Neural cell (in vitro differentiated cells): ENCODE results near the gene CTNNBL1. TPM values are rescaled to one million over a fixed set of nuclear protein-coding genes. Genes with fewer than 3 reads are reported as not detected.

Experiments used
- H2AFZ ChIP-seq: fragments of 200-600, 300-800 bp; sonication (generic), shearing (Covaris generic); 2 replicates; pipeline ENCODE4 v1.6.0; 2014; ENCODE audit warnings: low read depth, mild to moderate bottlenecking, antibody characterized with exemption, low read length, moderate library complexity
- H3F3A ChIP-seq: fragments of 200-600 bp; shearing (Covaris generic); 2 replicates; pipeline ENCODE4 v1.6.1; 2016; ENCODE audit warnings: mild to moderate bottlenecking, moderate library complexity, mixed read lengths, antibody characterized with exemption, low read length; ENCODE audit not compliant: insufficient read depth, poor library complexity, severe bottlenecking
- H3K27ac ChIP-seq: fragments of 200-600, 300-800 bp; sonication (generic), shearing (Covaris generic); 2 replicates; pipeline ENCODE4 v1.5.1; 2014; ENCODE audit warnings: mild to moderate bottlenecking, low read length, moderate library complexity
- H3K27me3 ChIP-seq: fragments of 300-800, 200-600 bp; sonication (generic), shearing (Covaris generic); 2 replicates; pipeline ENCODE4 v1.6.0; 2014; ENCODE audit warnings: mild to moderate bottlenecking, low read depth, low read length, moderate library complexity; ENCODE audit not compliant: insufficient read depth
- H3K36me3 ChIP-seq: fragments of 300-800, 200-600 bp; sonication (generic), shearing (Covaris generic); 2 replicates; pipeline ENCODE4 v1.5.1; 2014; ENCODE audit warnings: mild to moderate bottlenecking, antibody characterized with exemption, low read length, moderate library complexity; ENCODE audit not compliant: insufficient read depth
- H3K4me2 ChIP-seq: fragments of 300-800, 200-600 bp; sonication (generic), shearing (Covaris generic); 2 replicates; pipeline ENCODE4 v1.6.0; 2014; ENCODE audit warnings: mild to moderate bottlenecking, low read length
- H3K4me3 ChIP-seq: fragments of 300-800, 200-600 bp; sonication (generic), shearing (Covaris generic); 2 replicates; pipeline ENCODE4 v1.5.1; 2014; ENCODE audit warnings: mild to moderate bottlenecking, low read length, moderate library complexity
- H3K79me2 ChIP-seq: fragments of 200-600 bp; shearing (Covaris generic); replicated peaks from 2 replicates; pipeline ENCODE4 v1.6.0; 2014; ENCODE audit warnings: mild to moderate bottlenecking, low read length, moderate library complexity; ENCODE audit not compliant: insufficient read depth
- H3K9ac ChIP-seq: fragments of 300-800, 200-600 bp; sonication (generic), shearing (Covaris generic); 2 replicates; pipeline ENCODE4 v1.6.1; 2016; ENCODE audit warnings: mild to moderate bottlenecking, low read length, mixed read lengths
- H3K9me2 ChIP-seq: fragments of 200-600 bp; shearing (Covaris generic); 2 replicates; pipeline ENCODE4 v1.6.1; 2016; ENCODE audit warnings: mild to moderate bottlenecking, low read length, mixed read lengths; ENCODE audit not compliant: insufficient read depth
- H3K9me3 ChIP-seq: fragments of 200-600, 300-800 bp; sonication (generic), shearing (Covaris generic); 2 replicates; pipeline ENCODE4 v1.6.1; 2016; ENCODE audit warnings: mild to moderate bottlenecking, mixed run types, low read length, moderate library complexity, mixed read lengths
- H4K20me1 ChIP-seq: fragments of 200-600 bp; shearing (Covaris generic); 2 replicates; pipeline ENCODE4 v1.6.1; 2016; ENCODE audit warnings: mild to moderate bottlenecking, mixed run types; ENCODE audit not compliant: insufficient read depth
- EP300 ChIP-seq: fragments of 450-650 bp; conservative IDR thresholded peaks from 2 replicates; pipeline ENCODE4 v1.6.1; 2014; ENCODE audit warnings: antibody characterized with exemption, mild to moderate bottlenecking, moderate library complexity; ENCODE audit not compliant: poor library complexity, severe bottlenecking
- EZH2 ChIP-seq: fragments of 200-600, 300-800 bp; shearing (Covaris generic), sonication (generic); IDR thresholded peaks from 2 replicates; pipeline ENCODE4 v1.6.1; 2014; ENCODE audit warnings: antibody characterized with exemption, low read length, borderline replicate concordance, mild to moderate bottlenecking; ENCODE audit not compliant: insufficient read depth, poor library complexity, severe bottlenecking
- MXI1 ChIP-seq: fragments of 450-650 bp; conservative IDR thresholded peaks from 2 replicates; pipeline ENCODE4 v1.6.1; 2014; ENCODE audit warnings: antibody characterized with exemption, mild to moderate bottlenecking; ENCODE audit not compliant: poor library complexity, severe bottlenecking
- POLR2AphosphoS5 ChIP-seq: IDR thresholded peaks from 2 replicates; pipeline ENCODE4 v1.6.1; 2012
- RAD21 ChIP-seq: fragments of 450-650 bp; conservative IDR thresholded peaks from 2 replicates; pipeline ENCODE4 v1.6.1; 2014; ENCODE audit warnings: antibody characterized with exemption, mild to moderate bottlenecking, moderate library complexity
- SMC3 ChIP-seq: fragments of 450-650 bp; conservative IDR thresholded peaks from 2 replicates; pipeline ENCODE4 v1.6.1; 2014; ENCODE audit warnings: antibody characterized with exemption, mild to moderate bottlenecking, moderate library complexity; ENCODE audit not compliant: poor library complexity
- TAF1 ChIP-seq: IDR thresholded peaks from 2 replicates; pipeline ENCODE4 v1.6.1; 2012; ENCODE audit warnings: low read depth
- polyA plus RNA-seq: library from polyadenylated mRNA; depleted of rRNA; stranded (reverse); fragments of >200 nt; gene quantifications from 2 replicates; pipeline ENCODE4 v1.2.3, GENCODE V29; 2014
- TF ChIP-seq, protein P1 (sequence below): fragments of 450-650 bp; IDR thresholded peaks from 2 replicates; pipeline ENCODE4 v1.5.1; 2014; ENCODE audit warnings: antibody characterized with exemption, mild to moderate bottlenecking, moderate library complexity; ENCODE audit not compliant: poor library complexity, severe bottlenecking
- TF ChIP-seq, protein P2 (sequence below): IDR thresholded peaks from 2 replicates; pipeline ENCODE4 v1.6.1; 2012; ENCODE audit warnings: borderline replicate concordance

Gene CTNNBL1
- polyA plus RNA-seq, 1 donor from 2014 or later: 32.6 TPM

DNA sequence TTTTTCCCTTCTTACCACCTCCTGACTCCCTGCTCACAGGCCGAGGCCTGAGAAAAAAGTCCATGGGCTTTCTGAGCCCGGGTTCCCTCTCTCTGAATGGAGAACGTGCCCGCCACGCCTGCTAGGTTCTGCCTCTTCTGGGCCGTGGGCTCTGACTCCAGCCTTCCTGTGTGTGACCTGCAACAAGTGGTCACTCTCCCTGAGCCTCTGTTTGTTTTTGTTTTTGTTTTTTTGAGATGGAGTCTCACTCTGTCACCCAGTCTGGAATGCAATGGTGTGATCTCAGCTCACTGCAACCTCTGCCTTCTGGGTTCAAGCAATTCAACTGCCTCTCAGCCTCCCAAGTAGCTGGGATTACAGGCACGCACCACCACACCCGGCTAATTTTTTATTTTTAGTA, 191.2 kb downstream of the CTNNBL1 start:
- no peak for TF ChIP-seq POLR2AphosphoS5
- TF ChIP-seq, protein P1, sequence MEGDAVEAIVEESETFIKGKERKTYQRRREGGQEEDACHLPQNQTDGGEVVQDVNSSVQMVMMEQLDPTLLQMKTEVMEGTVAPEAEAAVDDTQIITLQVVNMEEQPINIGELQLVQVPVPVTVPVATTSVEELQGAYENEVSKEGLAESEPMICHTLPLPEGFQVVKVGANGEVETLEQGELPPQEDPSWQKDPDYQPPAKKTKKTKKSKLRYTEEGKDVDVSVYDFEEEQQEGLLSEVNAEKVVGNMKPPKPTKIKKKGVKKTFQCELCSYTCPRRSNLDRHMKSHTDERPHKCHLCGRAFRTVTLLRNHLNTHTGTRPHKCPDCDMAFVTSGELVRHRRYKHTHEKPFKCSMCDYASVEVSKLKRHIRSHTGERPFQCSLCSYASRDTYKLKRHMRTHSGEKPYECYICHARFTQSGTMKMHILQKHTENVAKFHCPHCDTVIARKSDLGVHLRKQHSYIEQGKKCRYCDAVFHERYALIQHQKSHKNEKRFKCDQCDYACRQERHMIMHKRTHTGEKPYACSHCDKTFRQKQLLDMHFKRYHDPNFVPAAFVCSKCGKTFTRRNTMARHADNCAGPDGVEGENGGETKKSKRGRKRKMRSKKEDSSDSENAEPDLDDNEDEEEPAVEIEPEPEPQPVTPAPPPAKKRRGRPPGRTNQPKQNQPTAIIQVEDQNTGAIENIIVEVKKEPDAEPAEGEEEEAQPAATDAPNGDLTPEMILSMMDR: no peak
- TF ChIP-seq TAF1: no peak
- TF ChIP-seq SMC3: no peak
- TF ChIP-seq EP300: no peak
- TF ChIP-seq MXI1: no peak
- TF ChIP-seq RAD21: no peak
- TF ChIP-seq, protein P2, sequence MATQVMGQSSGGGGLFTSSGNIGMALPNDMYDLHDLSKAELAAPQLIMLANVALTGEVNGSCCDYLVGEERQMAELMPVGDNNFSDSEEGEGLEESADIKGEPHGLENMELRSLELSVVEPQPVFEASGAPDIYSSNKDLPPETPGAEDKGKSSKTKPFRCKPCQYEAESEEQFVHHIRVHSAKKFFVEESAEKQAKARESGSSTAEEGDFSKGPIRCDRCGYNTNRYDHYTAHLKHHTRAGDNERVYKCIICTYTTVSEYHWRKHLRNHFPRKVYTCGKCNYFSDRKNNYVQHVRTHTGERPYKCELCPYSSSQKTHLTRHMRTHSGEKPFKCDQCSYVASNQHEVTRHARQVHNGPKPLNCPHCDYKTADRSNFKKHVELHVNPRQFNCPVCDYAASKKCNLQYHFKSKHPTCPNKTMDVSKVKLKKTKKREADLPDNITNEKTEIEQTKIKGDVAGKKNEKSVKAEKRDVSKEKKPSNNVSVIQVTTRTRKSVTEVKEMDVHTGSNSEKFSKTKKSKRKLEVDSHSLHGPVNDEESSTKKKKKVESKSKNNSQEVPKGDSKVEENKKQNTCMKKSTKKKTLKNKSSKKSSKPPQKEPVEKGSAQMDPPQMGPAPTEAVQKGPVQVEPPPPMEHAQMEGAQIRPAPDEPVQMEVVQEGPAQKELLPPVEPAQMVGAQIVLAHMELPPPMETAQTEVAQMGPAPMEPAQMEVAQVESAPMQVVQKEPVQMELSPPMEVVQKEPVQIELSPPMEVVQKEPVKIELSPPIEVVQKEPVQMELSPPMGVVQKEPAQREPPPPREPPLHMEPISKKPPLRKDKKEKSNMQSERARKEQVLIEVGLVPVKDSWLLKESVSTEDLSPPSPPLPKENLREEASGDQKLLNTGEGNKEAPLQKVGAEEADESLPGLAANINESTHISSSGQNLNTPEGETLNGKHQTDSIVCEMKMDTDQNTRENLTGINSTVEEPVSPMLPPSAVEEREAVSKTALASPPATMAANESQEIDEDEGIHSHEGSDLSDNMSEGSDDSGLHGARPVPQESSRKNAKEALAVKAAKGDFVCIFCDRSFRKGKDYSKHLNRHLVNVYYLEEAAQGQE: no peak
- no peak for TF ChIP-seq EZH2
- Histone ChIP-seq H3K4me3 (no peak overlapping the region), H4K20me1 (no peaks in the 10 kb centered on the region), H3F3A (no peaks in the 10 kb centered on the region), H3K9me2 (no peaks in the 10 kb centered on the region), H3K27me3 (no peaks in the 10 kb centered on the region), H3K4me2 (no peak overlapping the region), H3K36me3 (no peaks in the 10 kb centered on the region), H3K79me2 (no peaks in the 10 kb centered on the region), H3K9me3 (no peaks in the 10 kb centered on the region), H2AFZ (no peak overlapping the region), H3K9ac (no peak overlapping the region), H3K27ac (no peak overlapping the region)

DNA sequence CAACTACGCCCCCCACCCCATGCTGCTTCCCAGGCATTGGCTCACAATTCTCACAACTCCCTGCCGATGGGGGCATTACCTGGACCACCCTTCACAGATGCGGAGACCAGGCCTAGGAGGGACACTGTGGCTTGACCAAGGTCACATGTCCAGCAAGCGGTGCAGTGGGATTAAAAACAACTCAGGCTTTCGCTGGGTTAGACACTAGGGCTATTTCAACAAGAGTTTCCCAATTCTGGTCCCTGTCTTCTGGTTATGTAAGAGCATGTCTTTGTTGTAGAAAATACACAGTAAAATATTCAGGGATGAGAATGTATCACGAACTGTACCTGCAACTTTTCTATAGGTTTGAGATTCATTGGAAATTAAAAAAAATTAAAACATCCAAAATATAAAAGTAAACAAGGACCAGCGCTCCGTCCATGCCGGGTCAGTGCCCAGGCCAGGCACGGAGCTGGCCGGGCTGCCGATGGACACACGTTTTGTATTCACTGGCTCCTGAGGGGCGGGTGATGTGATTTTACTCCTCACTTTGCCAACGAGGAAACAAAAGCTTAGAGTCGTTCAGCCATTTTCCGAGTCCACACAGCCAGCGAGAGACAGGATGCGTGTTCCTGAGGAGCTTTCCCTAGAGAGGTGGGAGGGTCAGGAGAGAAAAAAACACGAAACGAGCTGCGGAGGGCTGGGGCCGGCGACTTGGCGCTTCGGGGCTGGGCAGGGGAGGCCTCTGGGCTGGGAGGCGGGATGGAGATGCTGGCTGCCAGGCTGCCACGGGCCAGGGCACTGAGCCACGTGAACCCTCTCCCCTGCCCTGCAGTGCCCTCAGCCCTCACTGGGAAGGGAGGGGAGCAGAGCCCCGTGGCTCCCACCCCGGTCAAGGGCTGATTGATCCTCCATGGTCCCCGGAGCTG, 192.0 kb downstream of the CTNNBL1 start:
- no peak overlapping the region for H3K4me3 ChIP-seq

More for the DNA sequence above, 192.0 kb downstream of the CTNNBL1 start:
- Histone ChIP-seq H3F3A (no peaks in the 10 kb centered on the region), H3K27me3 (no peaks in the 10 kb centered on the region), H3K27ac (no peak overlapping the region), H3K4me2 (no peak overlapping the region), H3K36me3 (no peaks in the 10 kb centered on the region), H3K79me2 (no peaks in the 10 kb centered on the region), H3K9me3 (no peaks in the 10 kb centered on the region), H3K9me2 (no peaks in the 10 kb centered on the region), H2AFZ (no peak overlapping the region), H3K9ac (no peak overlapping the region), H4K20me1 (no peaks in the 10 kb centered on the region)
- TF ChIP-seq, protein P1: no peak
- TF ChIP-seq MXI1 (no peak), EP300 (no peak), SMC3 (no peak)
- TF ChIP-seq, protein P2: no peak
